Keratinocyte (primary cell): Measurements from ENCODE around the gene ACTN1. TPM values are rescaled to one million over a fixed set of nuclear protein-coding genes. Genes with fewer than 3 reads are reported as not detected.
A peak's percentile ranks its signal among the peaks of the same experiment; 100 is the strongest.

Experiments
- DNase-seq: peaks from one replicate; pipeline ENCODE4 v3.0.0-alpha.2; 2011; ENCODE audit warnings: low read depth, missing footprints, low spot score
- FAIRE-seq: peaks from 2 replicates; lab custom pipeline; 2011; peaks lifted over from hg19 to GRCh38; lab: Jason Lieb, UNC
- H2AFZ ChIP-seq: 2 replicates; pipeline ENCODE4 v1.6.0; 2012; ENCODE audit warnings: low read length, control low read depth, inconsistent platforms; ENCODE audit not compliant: control insufficient read depth
- H3K27ac ChIP-seq: 2 replicates; pipeline ENCODE4 v1.5.1; 2011; ENCODE audit warnings: low read length; ENCODE audit not compliant: control insufficient read depth, insufficient read depth
- H3K27me3 ChIP-seq: 3 replicates; pipeline ENCODE4 v1.6.0; 2011; ENCODE audit warnings: low read length; ENCODE audit not compliant: control insufficient read depth, insufficient read depth; ENCODE audit errors: extremely low read depth
- H3K36me3 ChIP-seq, 2 experiments: 2 replicates in 1 of 2; 3 replicates in 1 of 2; pipeline ENCODE4 v1.5.1; 2011; ENCODE audit warnings: low read length in 2 of 2, mild to moderate bottlenecking in 1 of 2; ENCODE audit not compliant: control insufficient read depth in 2 of 2, insufficient read depth in 2 of 2; ENCODE audit errors: extremely low read depth in 1 of 2
- H3K4me1 ChIP-seq: 3 replicates; pipeline ENCODE4 v1.5.1; 2011; ENCODE audit warnings: low read length; ENCODE audit not compliant: control insufficient read depth, insufficient read depth; ENCODE audit errors: extremely low read depth
- H3K4me2 ChIP-seq: 3 replicates; pipeline ENCODE4 v1.6.0; 2011; ENCODE audit warnings: low read depth, low read length; ENCODE audit not compliant: control insufficient read depth, insufficient read depth; ENCODE audit errors: extremely low read depth
- H3K4me3 ChIP-seq, 3 experiments: fragments of 200-600 bp in 1 of 3; sonication (generic) in 1 of 3; 2 replicates in 2 of 3; 3 replicates in 1 of 3; pipeline ENCODE4 v1.5.1; 2011 to 2016; ENCODE audit warnings: low read length in 3 of 3, mild to moderate bottlenecking in 3 of 3, control low read depth in 2 of 3, inconsistent platforms in 1 of 3, low read depth in 1 of 3, mixed read lengths in 1 of 3, mixed run types in 1 of 3, moderate library complexity in 1 of 3; ENCODE audit not compliant: control insufficient read depth in 2 of 3, insufficient read depth in 2 of 3; ENCODE audit errors: extremely low read depth in 1 of 3
- H3K79me2 ChIP-seq: 2 replicates; pipeline ENCODE4 v1.6.0; 2012; ENCODE audit warnings: low read length; ENCODE audit not compliant: control insufficient read depth, insufficient read depth
- H3K9ac ChIP-seq: 3 replicates; pipeline ENCODE4 v1.6.0; 2011; ENCODE audit warnings: low read length; ENCODE audit not compliant: control insufficient read depth, insufficient read depth; ENCODE audit errors: extremely low read depth
- H3K9me1 ChIP-seq: 3 replicates; pipeline ENCODE4 v1.6.0; 2011; ENCODE audit warnings: low read length; ENCODE audit not compliant: control insufficient read depth, insufficient read depth; ENCODE audit errors: extremely low read depth
- H3K9me3 ChIP-seq: 2 replicates; pipeline ENCODE4 v1.5.1; 2012; ENCODE audit warnings: low read depth, low read length; ENCODE audit not compliant: control insufficient read depth
- H4K20me1 ChIP-seq: 3 replicates; pipeline ENCODE4 v1.6.0; 2011; ENCODE audit warnings: low read length; ENCODE audit not compliant: control insufficient read depth, insufficient read depth; ENCODE audit errors: extremely low read depth
- CTCF ChIP-seq, 3 experiments: IDR thresholded peaks in 1 of 3; conservative IDR thresholded peaks in 1 of 3; optimal IDR thresholded peaks in 1 of 3; 2 replicates in 2 of 3; 3 replicates in 1 of 3; pipeline versions ENCODE3 to v1.5.1; 2011; ENCODE audit warnings: low read length in 3 of 3, mild to moderate bottlenecking in 3 of 3, moderate library complexity in 2 of 3, control low read depth in 1 of 3, inconsistent platforms in 1 of 3; ENCODE audit not compliant: insufficient read depth in 2 of 3; ENCODE audit errors: extremely low read depth in 1 of 3
- EZH2 ChIP-seq: IDR thresholded peaks from one replicate; pipeline ENCODE4 v1.6.1; 2012; ENCODE audit warnings: inconsistent platforms, mild to moderate bottlenecking, low read length, moderate library complexity
- dilution Hi-C: fragments of 300-500 bp; cut with MboI; formaldehyde crosslinking; loops from one replicate; pipeline ENCODE4 v1.7.0; 2020; ENCODE audit warnings: low sequenced_read_pairs; ENCODE audit not compliant: extremely low pct_ligation_motif_present
- polyA plus RNA-seq, 5 experiments: library from polyadenylated mRNA; depleted of rRNA in 3 of 5; stranded (reverse) in 3 of 5; stranded (forward) in 1 of 5; unstranded in 1 of 5; fragments of >200 nt; gene quantifications; 1 replicate in 1 of 5; 2 replicates in 3 of 5; 3 replicates in 1 of 5; pipeline versions ENCODE4 v1.2.1 to v1.2.3, GENCODE V29; 2011 to 2012; ENCODE audit warnings: missing spikeins in 2 of 5, low read depth in 1 of 5, low replicate concordance in 1 of 5

The ACTN1 gene
- polyA plus RNA-seq, 1 donor (not counting 4 experiments of a cell fraction or from before 2014, with no cell fraction given) = 558 TPM

- Histone ChIP-seq H3K4me2 (peak overlapping the region; percentile 43), H3K9me3 (no peaks in the 10 kb centered on the region), H3K27me3 (no peaks in the 10 kb centered on the region), H3K27ac (peak overlapping the region; percentile 58), H3K9me1 (peaks cover 12% of the 10 kb centered on the region), H3K4me3 (peak overlapping the region in 1 of 3 experiments; percentile 20), H4K20me1 (peaks cover 30% of the 10 kb centered on the region), H3K79me2 (peaks cover 98% of the 10 kb centered on the region), H3K4me1 (peaks cover 100% of the 10 kb centered on the region), H2AFZ (no peak overlapping the region), H3K9ac (peak overlapping the region; percentile 0), H3K36me3 (peaks cover 13 to 57% of the 10 kb centered on the region in 2 experiments)
- no peak for TF ChIP-seq CTCF (optimal IDR thresholded peaks at IDR 0.05 in 1 of 3, IDR thresholded peaks at IDR 0.05 in 1 of 3, conservative IDR thresholded peaks at IDR 0.05 in 1 of 3; ENCODE audit: extremely low read depth in 1 of 3, insufficient read depth in 2 of 3, low read length in 3 of 3)
- no peak for TF ChIP-seq EZH2
- DNase-seq (no peak), FAIRE-seq (peak; percentile 55)
- dilution Hi-C loops = no loop called here
These were observed 33.3 kb downstream of the ACTN1 start for GRCh38 chr14:68945585-68946488.

- peak overlapping the region; percentile 13 for H3K27ac ChIP-seq
These were observed 33.9 kb downstream of the ACTN1 start for GRCh38 chr14:68945190-68945584.

More at GRCh38 chr14:68945190-68945584, 33.9 kb downstream of the ACTN1 start:
- H3K79me2 ChIP-seq = peaks cover 98% of the 10 kb centered on the region
- FAIRE-seq (no peak), DNase-seq (no peak)
- H3K9me3 ChIP-seq = no peaks in the 10 kb centered on the region
- peaks cover 13 to 60% of the 10 kb centered on the region in 2 experiments for H3K36me3 ChIP-seq
- H3K4me3 ChIP-seq = no peak overlapping the region
- H3K27me3 ChIP-seq = no peaks in the 10 kb centered on the region
- H3K9me1 ChIP-seq = peaks cover 13% of the 10 kb centered on the region
- TF ChIP-seq CTCF (optimal IDR thresholded peaks at IDR 0.05 in 1 of 3, IDR thresholded peaks at IDR 0.05 in 1 of 3, conservative IDR thresholded peaks at IDR 0.05 in 1 of 3; ENCODE audit: extremely low read depth in 1 of 3, insufficient read depth in 2 of 3, low read length in 3 of 3) = no peak
- no peak for TF ChIP-seq EZH2
- H3K9ac ChIP-seq = no peak overlapping the region
- peak overlapping the region; percentile 43 for H3K4me2 ChIP-seq
- dilution Hi-C loops = no loop called here
- peaks cover 30% of the 10 kb centered on the region for H4K20me1 ChIP-seq
- H2AFZ ChIP-seq = no peak overlapping the region
- H3K4me1 ChIP-seq = peaks cover 100% of the 10 kb centered on the region
